GM10266 (cell line): ENCODE measurements around the gene NPHP3.

Experiments
- DNase-seq: peaks from one replicate; pipeline ENCODE4 v3.0.0; 2012; ENCODE audit errors: extremely low spot score
- CTCF ChIP-seq: IDR thresholded peaks from 2 replicates; pipeline ENCODE4 v1.5.1; 2012; ENCODE audit warnings: mild to moderate bottlenecking, low read depth; ENCODE audit not compliant: control insufficient read depth, insufficient read depth; ENCODE audit errors: missing control alignments

The NPHP3 gene

GRCh38 chr3:132716372-132716771 lies 5.8 kb downstream of the NPHP3 start:
- TF ChIP-seq CTCF: no peak
- DNase-seq: no peak

- no peak for DNase-seq
- no peak for TF ChIP-seq CTCF
Observed at GRCh38 chr3:132713977-132714727, 8.1 kb downstream of the NPHP3 start.

DNA sequence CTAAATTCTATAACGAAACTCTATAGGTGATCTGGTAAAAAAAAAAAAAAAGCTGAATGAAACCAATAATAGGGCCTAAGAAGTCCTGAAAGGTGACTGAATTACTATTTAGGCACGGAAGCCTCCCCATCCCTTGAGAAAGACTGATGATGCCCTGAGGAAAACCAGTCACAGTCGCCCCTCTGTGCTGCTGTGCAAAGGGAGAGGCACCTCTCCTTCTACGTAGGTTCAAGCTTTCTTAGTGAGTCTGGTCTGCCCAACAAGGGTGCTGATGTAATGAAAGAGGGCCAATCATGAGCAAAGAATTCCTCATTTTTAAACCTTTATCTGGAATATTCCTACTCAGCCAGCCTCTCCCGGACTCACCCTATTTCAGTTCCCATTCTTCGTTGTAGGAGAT lies 11.9 kb downstream of the NPHP3 start:
- DNase-seq: no peak
- TF ChIP-seq CTCF: no peak

GRCh38 chr3:132709761-132710160 lies 12.4 kb downstream of the NPHP3 start:
- DNase-seq: no peak
- TF ChIP-seq CTCF: no peak

GRCh38 chr3:132703733-132704132 lies 18.5 kb downstream of the NPHP3 start:
- DNase-seq: no peak
- no peak for TF ChIP-seq CTCF

GRCh38 chr3:132695422-132695821 lies 26.8 kb downstream of the NPHP3 start:
- TF ChIP-seq CTCF: no peak
- no peak for DNase-seq

DNA sequence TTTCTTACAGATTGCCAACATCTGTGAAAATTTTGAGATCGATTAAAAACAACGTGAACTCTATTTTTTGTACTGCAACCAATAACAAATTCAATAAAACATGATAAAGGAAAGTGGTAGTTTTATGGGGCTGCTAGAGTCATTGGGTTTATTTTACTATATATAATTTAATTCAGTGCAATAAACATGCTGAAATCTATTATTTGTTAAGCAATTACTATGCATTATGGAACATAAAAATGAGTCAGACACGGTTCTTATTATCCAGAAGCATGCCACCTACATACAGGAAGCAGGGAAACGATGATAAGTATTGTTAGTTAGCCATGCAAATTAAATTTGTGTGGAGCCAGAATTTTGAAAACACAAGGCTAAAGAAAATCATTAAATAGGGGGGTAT lies 27.2 kb downstream of the NPHP3 start:
- DNase-seq: no peak
- no peak for TF ChIP-seq CTCF
